Measurements from ENCODE around the gene CABP4. TPM values are rescaled to one million over a fixed set of nuclear protein-coding genes. Genes with fewer than 3 reads are reported as not detected.

CABP4 gene
- total RNA-seq, 2 donors from 2014 or later: 8.9 to 10.4 TPM

DNA sequence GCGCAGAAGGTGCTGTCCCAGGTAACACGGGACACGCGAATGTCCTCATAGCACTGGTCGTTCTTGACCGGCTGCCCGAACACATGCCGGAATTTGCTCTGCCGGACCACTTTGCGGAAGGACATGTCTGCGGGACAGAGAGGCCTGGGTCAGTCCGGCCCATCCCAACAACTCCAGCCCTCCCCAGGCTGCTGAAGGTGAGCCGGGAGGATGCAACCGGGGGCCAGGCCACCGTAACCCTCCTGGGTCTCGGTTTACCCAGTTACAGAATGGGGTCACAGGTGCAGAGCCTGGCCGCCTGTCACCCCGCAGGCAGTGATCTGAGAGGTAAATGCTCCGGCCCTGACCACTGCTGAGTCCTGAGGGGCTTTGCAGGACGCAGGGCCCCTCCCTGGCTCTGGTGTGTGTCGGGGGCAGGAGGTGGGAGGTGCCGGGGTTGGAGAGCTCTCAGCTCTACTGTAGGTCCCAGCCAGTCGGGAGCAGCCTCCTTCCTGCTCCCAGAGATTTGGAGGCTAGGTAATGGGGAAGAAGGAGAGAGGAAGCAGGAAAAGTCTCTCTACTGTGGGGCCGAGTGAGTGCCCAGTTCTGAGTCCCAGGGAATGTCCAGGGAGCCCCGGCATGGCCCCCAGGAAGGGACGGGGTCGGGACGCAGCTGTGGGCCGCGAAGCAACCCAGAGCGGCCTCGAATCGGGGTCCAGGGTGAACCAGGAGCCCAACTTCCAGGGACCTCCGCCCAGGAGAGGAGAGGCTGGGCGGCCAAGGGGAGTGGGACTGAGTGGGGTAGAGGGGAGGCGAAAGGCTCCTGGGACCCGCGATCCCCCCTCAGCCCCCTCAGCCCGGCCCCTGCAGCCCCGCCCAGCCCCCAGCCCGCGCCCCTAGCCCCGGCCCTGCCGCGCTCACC, 12.4 kb upstream of the CABP4 start:
- Mint-ChIP-seq H3K9me3 (no peaks in the 10 kb centered on the region), H3K4me3 (peak overlapping the region; percentile 77 to 84), H3K36me3 (ENCODE audit: insufficient read depth in 2 of 2) (peaks cover 2 to 5% of the 10 kb centered on the region in 2 donors), H3K27me3 (ENCODE audit: low read depth) (no peaks in the 10 kb centered on the region), H3K27ac (no peak overlapping the region), H3K4me1 (ENCODE audit: low read depth) (peaks cover 78% of the 10 kb centered on the region)
- DNase-seq: no peak
- no peak for ATAC-seq (replicated peaks in 1 of 2)

DNA sequence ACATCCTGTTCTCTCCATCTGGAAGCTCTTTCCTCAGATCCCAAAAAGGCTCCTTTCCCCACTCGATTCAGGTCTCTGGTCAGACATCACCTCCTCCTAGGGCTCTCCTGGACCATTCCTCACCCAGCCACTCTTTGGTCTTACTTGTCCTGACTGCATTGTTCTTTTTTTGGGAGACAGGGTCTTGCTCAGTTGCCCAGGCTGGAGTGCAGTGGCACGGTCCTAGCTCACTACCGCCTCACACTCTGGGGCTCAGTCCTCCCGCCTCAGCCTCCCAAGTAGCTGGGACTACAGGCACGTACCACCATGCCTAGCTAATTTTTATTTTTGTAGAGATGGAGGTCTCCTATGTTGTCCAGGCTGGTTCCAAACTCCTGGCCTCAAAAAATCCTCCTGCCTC, 9.6 kb upstream of the CABP4 start:
- ATAC-seq (replicated peaks in 1 of 2): no peak
- peak overlapping the region; percentile 84 to 90 for H3K4me3 Mint-ChIP-seq
- peaks cover 76% of the 10 kb centered on the region for H3K4me1 Mint-ChIP-seq (ENCODE audit: low read depth)
- DNase-seq: no peak
- H3K27ac Mint-ChIP-seq: peak overlapping the region; percentile 81
- no peaks in the 10 kb centered on the region for H3K27me3 Mint-ChIP-seq (ENCODE audit: low read depth)
- no peaks in the 10 kb centered on the region for H3K9me3 Mint-ChIP-seq
- H3K36me3 Mint-ChIP-seq (ENCODE audit: insufficient read depth in 2 of 2): no peaks in the 10 kb centered on the region

DNA sequence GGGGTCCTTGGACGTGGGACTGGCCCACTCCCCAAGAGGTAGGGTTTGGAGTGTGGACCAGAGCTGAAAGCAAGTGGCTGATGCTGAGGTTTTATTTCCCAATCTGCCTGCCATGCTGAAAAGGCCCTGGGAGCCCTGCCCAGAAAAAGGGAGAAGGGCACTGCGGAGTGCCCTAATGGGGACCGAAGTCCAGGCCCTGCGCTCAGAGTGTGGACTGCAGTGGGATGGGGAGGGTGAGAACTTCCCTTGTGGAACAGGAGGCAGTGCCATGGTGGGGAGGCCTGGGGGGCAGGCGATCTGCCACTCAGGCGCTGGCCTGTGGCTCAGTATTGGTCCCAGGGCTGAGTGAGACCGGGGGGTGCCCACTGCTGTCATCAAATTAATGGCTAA, 6.9 kb upstream of the CABP4 start:
- no peaks in the 10 kb centered on the region for H3K9me3 Mint-ChIP-seq
- DNase-seq: no peak

DNA sequence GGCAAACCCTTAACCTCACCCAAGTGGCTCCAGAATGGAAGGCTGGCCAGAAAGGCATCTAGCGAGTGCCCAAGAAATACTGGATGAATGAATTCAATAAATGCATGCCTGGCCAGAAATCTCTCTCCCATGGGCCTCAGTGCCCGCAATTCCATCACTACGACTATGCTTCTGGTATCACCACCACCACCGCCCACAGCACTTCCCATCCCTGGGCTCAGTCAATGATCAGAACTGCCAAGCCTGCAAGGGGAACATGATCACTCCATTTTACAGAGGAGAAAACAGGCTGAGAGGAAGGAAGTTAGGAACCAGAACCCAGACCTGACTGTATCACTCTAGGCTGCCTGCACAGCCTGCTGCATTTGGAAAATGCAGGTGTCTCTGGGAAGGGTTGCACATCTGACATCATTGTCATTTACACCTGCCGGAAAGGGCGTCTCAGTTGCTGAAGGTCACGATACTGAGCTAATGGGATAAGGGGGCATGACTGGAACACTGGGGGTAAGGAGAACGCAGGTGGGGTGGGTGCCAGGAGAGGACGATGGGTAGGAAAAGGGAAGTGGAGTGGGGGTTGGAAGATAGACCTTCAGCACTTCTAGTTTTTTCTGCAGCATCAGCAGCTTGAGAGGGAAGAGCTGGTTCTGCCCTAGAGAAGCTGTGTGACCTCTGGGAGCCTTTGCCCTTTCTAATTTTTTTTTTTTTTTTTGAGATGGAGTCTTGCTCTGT, 5.9 kb upstream of the CABP4 start:
- H3K4me1 Mint-ChIP-seq (ENCODE audit: low read depth): peaks cover 54% of the 10 kb centered on the region
- no peak for ATAC-seq (replicated peaks in 1 of 2)
- no peaks in the 10 kb centered on the region for H3K27me3 Mint-ChIP-seq (ENCODE audit: low read depth)
- no peak overlapping the region for H3K4me3 Mint-ChIP-seq
- no peak overlapping the region for H3K27ac Mint-ChIP-seq
- DNase-seq: no peak
- no peaks in the 10 kb centered on the region for H3K36me3 Mint-ChIP-seq (ENCODE audit: insufficient read depth in 2 of 2)
- H3K9me3 Mint-ChIP-seq: no peaks in the 10 kb centered on the region

More for the DNA sequence above, 6.9 kb upstream of the CABP4 start:
- Mint-ChIP-seq H3K27me3 (ENCODE audit: low read depth) (no peaks in the 10 kb centered on the region), H3K4me3 (peak overlapping the region in 1 of 2 donors; percentile 42), H3K4me1 (ENCODE audit: low read depth) (peaks cover 61% of the 10 kb centered on the region), H3K36me3 (ENCODE audit: insufficient read depth in 2 of 2) (no peaks in the 10 kb centered on the region), H3K27ac (no peak overlapping the region)
- ATAC-seq (replicated peaks in 1 of 2): no peak

DNA sequence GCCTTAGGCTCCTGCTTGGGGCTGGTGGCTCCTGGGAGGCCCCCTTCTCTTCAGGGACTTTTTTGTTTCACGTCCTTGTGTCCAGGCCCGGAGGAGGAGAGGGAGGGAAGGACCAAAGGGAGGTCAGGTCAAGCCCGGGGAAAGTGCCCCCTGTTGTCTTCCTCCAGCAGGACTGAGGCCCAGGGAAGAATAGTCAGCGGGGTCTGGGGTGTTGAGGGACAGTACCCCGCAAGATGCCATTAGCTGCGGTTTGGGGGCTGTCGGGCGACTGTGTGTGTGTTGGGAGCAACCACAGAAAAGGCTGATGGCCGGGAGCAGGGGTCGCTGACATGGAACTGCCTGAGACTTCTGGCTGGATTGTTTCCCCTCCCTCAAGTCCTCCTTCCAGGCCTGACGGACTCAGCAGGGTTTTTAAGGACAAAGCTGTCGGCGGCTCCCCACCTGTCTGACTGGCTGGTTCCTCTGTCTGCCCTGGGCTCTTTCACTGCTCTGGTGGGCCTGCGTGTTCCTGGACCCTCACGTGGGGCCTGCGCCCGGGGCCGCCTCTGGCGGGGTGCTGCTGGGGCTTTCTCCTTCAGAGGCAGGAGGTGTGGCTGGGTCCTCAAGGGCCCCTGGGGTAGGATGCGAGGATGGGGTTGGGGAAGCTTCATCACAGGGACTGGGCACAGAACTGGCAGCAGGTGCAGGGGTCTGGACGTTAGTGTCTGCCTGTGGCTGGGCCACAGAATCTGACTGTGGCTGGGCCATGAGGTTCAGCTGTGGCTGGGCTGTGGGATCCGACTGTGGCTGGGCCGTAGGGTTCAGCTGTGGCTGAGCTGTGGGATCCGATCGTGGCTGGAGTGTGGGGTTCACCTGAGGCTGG, 4.1 kb upstream of the CABP4 start:
- no peak for ATAC-seq (replicated peaks in 1 of 2)
- H3K27ac Mint-ChIP-seq: no peak overlapping the region

DNA sequence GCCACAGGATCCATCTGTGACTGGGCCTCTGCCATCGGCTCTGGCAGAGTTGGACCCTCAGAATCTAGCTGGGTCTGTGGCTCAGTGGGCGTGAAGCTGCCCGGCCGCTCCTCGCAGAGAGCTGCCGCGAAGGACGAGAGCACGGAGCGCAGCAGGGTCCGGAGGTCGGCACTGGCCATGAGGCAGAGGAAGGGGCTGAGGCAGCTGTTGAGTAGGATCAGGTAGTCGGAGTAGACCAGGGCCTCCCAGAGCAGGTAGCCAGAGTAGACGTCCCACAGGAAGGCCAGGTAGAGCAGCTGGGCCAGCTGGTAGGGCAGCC, 3.5 kb upstream of the CABP4 start:
- H3K4me1 Mint-ChIP-seq (ENCODE audit: low read depth): peaks cover 31% of the 10 kb centered on the region
- DNase-seq (no peak), ATAC-seq (replicated peaks in 1 of 2) (no peak)
- no peaks in the 10 kb centered on the region for H3K9me3 Mint-ChIP-seq
- H3K36me3 Mint-ChIP-seq (ENCODE audit: insufficient read depth in 2 of 2): no peaks in the 10 kb centered on the region
- no peak overlapping the region for H3K4me3 Mint-ChIP-seq
- H3K27ac Mint-ChIP-seq: no peak overlapping the region
- H3K27me3 Mint-ChIP-seq (ENCODE audit: low read depth): no peaks in the 10 kb centered on the region

More for the DNA sequence above, 4.1 kb upstream of the CABP4 start:
- Mint-ChIP-seq H3K36me3 (ENCODE audit: insufficient read depth in 2 of 2) (no peaks in the 10 kb centered on the region), H3K4me1 (ENCODE audit: low read depth) (peaks cover 37% of the 10 kb centered on the region), H3K27me3 (ENCODE audit: low read depth) (no peaks in the 10 kb centered on the region), H3K9me3 (no peaks in the 10 kb centered on the region), H3K4me3 (no peak overlapping the region)
- no peak for DNase-seq

DNA sequence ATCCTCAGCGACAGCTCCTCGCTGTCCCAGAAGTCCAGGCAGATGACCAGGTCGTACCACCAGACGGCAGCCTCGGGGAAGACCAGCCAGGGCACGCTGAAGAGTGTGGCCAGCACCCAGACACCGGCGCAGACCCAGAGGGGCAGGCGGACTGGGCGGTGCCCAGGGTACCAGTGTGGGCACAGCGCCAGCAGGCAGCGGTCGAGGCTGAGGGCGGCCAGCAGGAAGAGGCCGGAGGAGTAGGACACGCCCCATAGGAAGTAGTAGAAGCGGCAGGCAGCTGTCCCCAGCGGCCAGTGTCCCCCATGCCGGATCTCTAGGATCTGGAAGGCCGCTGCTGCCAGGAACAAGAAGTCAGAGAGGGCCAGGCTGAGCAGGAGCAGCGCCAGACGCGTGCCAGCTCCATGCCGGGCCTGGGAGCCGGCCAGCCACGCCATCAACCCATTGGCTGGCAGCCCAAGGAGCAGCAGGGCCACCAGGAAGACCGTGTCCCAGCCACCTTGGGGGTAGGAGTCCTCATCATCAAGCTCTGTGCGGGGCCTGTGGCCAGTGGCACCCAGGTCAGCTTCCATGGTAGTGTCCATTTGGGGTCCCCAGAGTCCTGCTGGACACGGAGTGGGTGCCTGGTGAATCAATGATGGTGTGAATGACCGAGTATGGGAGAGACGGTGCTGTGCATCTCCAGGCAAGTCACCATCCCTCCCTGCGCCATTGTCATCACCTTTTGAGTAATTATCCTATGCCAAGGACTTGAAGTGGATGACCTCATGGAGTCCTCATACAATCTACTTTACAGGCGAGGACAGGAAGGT, 2.8 kb upstream of the CABP4 start, which contains the start of gene GPR152:
Gene GPR152, minus strand, starts transcription at position 589 of the 812 bp plus-strand sequence. Its CDS starts 5 bp downstream, at position 584.
- DNase-seq (no peak), ATAC-seq (replicated peaks in 1 of 2) (no peak)
- Mint-ChIP-seq H3K4me1 (ENCODE audit: low read depth) (peaks cover 24% of the 10 kb centered on the region), H3K9me3 (no peaks in the 10 kb centered on the region), H3K36me3 (ENCODE audit: insufficient read depth in 2 of 2) (no peaks in the 10 kb centered on the region), H3K4me3 (no peak within 1 kb of the TSS), H3K27ac (no peak within 1 kb of the TSS), H3K27me3 (ENCODE audit: low read depth) (no peaks in the 10 kb centered on the region)

DNA sequence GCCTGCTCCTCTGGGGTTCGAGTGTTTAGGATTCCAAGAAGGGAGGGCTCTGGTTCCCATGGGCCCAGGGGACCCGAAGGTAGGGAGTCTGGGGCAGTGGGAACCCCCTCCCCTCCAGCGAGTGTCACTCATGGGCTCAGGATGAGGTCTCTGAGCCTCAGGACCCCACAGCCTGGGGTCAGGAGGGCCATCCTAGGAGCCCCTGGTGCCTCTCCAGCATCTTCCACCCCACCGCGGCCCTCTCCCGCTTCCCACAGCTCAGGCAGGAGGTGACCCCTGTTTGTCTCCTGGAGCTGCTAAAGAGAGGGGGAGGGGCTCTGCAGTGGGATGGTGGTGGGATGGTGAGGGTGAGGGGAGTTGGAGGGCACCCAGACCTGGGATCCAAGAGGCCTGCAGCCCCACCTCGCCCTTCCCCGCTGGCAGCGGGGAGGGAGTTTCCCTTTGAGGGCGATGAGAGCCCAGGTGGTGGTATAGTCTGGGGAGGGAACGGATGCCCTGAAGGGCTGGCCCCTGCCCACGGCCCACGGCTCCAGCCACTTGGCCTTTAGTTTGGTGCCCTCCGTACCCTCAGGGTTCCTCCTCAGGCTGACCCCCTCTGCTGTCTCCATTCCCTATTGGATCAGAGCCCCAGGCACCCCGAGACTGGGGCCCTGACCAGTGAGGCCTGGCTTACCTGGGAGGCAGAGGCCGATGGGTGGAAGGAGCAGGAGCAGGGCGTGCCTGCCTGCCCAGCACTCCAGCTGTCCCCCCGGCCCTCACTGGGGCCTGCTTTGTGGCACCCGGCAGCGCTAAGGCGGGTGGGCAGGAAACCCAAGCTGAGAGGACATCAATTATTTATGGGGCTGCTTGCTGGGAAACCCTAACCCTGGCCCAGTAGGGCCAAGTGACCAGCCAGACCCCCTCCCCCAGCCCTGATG, 1.1 kb upstream of the CABP4 start:
- no peaks in the 10 kb centered on the region for H3K27me3 Mint-ChIP-seq (ENCODE audit: low read depth)
- no peak overlapping the region for H3K4me3 Mint-ChIP-seq
- DNase-seq: no peak
- H3K4me1 Mint-ChIP-seq (ENCODE audit: low read depth): peaks cover 10% of the 10 kb centered on the region
- no peak overlapping the region for H3K27ac Mint-ChIP-seq
- no peak for ATAC-seq (replicated peaks in 1 of 2)
- no peaks in the 10 kb centered on the region for H3K36me3 Mint-ChIP-seq (ENCODE audit: insufficient read depth in 2 of 2)
- no peaks in the 10 kb centered on the region for H3K9me3 Mint-ChIP-seq

DNA sequence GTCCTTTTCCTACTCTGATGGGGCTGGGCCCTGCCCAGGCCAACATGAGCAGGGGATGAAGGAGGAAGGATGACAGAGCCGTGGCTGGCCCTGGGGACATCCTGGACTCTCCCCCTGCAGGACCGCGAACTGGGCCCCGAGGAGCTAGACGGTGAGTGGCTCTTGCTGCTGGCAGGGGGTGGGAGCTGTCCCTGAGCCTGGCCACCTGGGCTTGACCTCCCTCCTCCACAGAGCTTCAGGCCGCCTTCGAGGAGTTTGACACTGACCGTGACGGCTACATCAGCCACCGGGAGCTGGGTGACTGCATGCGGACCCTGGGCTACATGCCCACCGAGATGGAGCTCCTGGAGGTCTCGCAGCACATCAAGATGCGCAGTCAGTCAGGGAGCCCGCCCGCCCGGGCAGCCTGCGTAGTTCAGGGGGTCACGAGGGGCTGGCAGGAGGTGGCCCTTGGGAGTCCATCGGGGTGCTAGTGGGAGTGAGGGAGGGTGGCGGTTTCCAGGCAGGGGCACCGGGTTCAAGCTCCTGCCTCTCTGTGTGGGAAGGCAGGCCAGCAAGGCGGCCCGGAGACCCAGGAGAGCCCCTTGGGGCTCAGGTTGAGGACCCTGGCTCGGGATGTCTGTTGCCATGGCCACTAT, 1.0 kb downstream of the CABP4 start:
- no peaks in the 10 kb centered on the region for H3K36me3 Mint-ChIP-seq (ENCODE audit: insufficient read depth in 2 of 2)
- H3K9me3 Mint-ChIP-seq: no peaks in the 10 kb centered on the region
- no peaks in the 10 kb centered on the region for H3K27me3 Mint-ChIP-seq (ENCODE audit: low read depth)
- H3K27ac Mint-ChIP-seq: no peak overlapping the region
- H3K4me3 Mint-ChIP-seq: no peak overlapping the region
- DNase-seq (no peak), ATAC-seq (replicated peaks in 1 of 2) (no peak)
- H3K4me1 Mint-ChIP-seq (ENCODE audit: low read depth): no peaks in the 10 kb centered on the region

DNA sequence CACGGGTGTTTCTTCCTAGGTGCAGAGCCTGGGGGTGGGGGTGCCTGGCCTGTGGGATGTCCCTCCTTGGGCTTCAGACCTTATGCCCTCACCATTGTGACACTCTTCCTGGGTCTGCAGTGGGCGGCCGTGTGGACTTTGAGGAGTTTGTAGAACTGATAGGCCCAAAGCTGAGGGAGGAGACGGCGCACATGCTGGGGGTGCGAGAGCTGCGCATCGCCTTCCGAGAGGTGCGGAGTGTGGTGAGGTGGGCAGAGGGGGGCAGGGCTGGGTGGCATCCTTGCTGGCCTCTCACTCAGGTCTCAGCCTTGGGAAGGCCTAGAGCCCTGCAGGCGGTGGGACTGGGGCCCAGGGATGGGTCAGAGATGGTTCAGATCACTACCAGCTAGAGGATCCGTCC, 2.3 kb downstream of the CABP4 start:
- Mint-ChIP-seq H3K27me3 (ENCODE audit: low read depth) (no peaks in the 10 kb centered on the region), H3K27ac (no peak overlapping the region), H3K4me1 (ENCODE audit: low read depth) (no peaks in the 10 kb centered on the region), H3K4me3 (no peak overlapping the region), H3K36me3 (ENCODE audit: insufficient read depth in 2 of 2) (no peaks in the 10 kb centered on the region), H3K9me3 (no peaks in the 10 kb centered on the region)
- ATAC-seq (replicated peaks in 1 of 2): no peak
- no peak for DNase-seq

DNA sequence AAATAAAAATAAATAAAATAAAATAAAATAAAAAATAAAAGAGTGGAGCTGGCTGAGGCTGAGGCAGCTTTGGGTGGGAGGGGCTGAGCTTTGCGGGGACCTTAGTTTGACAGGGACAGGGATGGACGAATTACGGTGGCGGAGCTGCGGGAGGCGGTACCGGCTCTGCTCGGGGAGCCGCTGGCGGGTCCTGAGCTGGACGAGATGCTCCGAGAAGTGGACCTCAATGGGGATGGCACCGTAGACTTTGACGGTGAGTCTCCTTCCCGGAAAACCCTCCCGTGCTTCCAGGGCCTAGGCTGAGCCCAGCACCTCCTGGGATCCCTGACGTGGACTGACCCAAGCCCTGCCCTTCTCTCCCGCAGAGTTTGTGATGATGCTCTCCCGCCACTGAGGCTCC, 3.1 kb downstream of the CABP4 start:
- ATAC-seq (replicated peaks in 1 of 2) (no peak), DNase-seq (no peak)
- no peaks in the 10 kb centered on the region for H3K9me3 Mint-ChIP-seq
- H3K4me3 Mint-ChIP-seq: no peak overlapping the region
- H3K36me3 Mint-ChIP-seq (ENCODE audit: insufficient read depth in 2 of 2): no peaks in the 10 kb centered on the region
- no peak overlapping the region for H3K27ac Mint-ChIP-seq
- H3K4me1 Mint-ChIP-seq (ENCODE audit: low read depth): no peaks in the 10 kb centered on the region
- no peaks in the 10 kb centered on the region for H3K27me3 Mint-ChIP-seq (ENCODE audit: low read depth)

Data from activated T-cell treated with anti-CD3 and anti-CD28 coated beads, Interleukin-2, amount 50 U/mL, for 72 hours (primary cell).